WTC11 (cell line): ENCODE measurements around the gene REG4.

Experiments used
- ATF1 ChIP-seq: sonication (generic); formaldehyde crosslinking; IDR thresholded peaks from 2 replicates; pipeline ENCODE4 v1.8.1; 2023; ENCODE audit warnings: mild to moderate bottlenecking, moderate library complexity, missing genetic modification reagents
- CTCF ChIP-seq: fragments of 200-600 bp; IDR thresholded peaks from 2 replicates; pipeline ENCODE4 v1.8.0; 2022; ENCODE audit warnings: antibody characterized with exemption
- E2F4 ChIP-seq: sonication (generic); formaldehyde crosslinking; IDR thresholded peaks from 2 replicates; pipeline ENCODE4 v1.8.1; 2022; ENCODE audit warnings: low read depth, mild to moderate bottlenecking, moderate library complexity, missing genetic modification reagents, borderline replicate concordance
- GRHL2 ChIP-seq: fragments of 250-450 bp; sonication (Bioruptor Pico); IDR thresholded peaks from 2 replicates; pipeline ENCODE4 v1.8.0; 2022; ENCODE audit warnings: mild to moderate bottlenecking, moderate library complexity; ENCODE audit not compliant: insufficient replicate concordance, severe bottlenecking
- NR1H2 ChIP-seq: sonication (generic); formaldehyde crosslinking; IDR thresholded peaks from 2 replicates; pipeline ENCODE4 v1.9.0; 2021; ENCODE audit warnings: mild to moderate bottlenecking, moderate library complexity, missing genetic modification reagents
- NR3C1 ChIP-seq: sonication (generic); formaldehyde crosslinking; conservative IDR thresholded peaks from 2 replicates; pipeline ENCODE4 v1.8.1; 2023; ENCODE audit warnings: low read depth, mild to moderate bottlenecking, missing genetic modification reagents
- SP1 ChIP-seq: sonication (generic); formaldehyde crosslinking; conservative IDR thresholded peaks from 2 replicates; pipeline ENCODE4 v1.8.1; 2022; ENCODE audit warnings: missing genetic modification reagents
- TEAD4 ChIP-seq: sonication (generic); formaldehyde crosslinking; IDR thresholded peaks from 2 replicates; pipeline ENCODE4 v1.8.0; 2022; ENCODE audit warnings: mild to moderate bottlenecking, missing genetic modification reagents
- TF ChIP-seq, protein P1 (sequence below): sonication (generic); formaldehyde crosslinking; IDR thresholded peaks from 2 replicates; pipeline ENCODE4 v1.8.0; 2022; ENCODE audit warnings: missing genetic modification reagents
- TF ChIP-seq, protein P2 (sequence below): sonication (generic); formaldehyde crosslinking; IDR thresholded peaks from 2 replicates; pipeline ENCODE4 v1.8.1; 2022; ENCODE audit warnings: mild to moderate bottlenecking, moderate library complexity, missing genetic modification reagents

DNA sequence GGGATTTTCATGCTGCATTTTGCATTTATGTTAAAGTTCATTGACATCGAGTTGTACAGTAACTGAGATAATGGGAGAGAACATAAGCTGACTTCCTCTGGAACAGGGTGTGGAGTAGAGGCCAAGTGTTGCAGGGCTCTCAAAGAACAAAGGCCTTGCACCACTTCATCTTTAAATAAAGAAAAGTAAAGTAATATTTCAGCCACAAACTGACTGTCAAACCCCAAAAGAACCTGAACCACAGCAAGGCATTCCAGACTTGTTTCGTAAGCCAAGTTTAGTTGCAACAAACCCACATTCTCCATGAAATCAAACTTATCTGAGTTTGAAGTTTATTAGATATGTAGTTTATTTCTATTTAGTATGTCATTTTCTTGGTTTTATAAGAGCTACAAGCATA is 23.5 kb downstream of the REG4 start:
- TF ChIP-seq ATF1 (CRISPR knock-in tag) (no peak), E2F4 (CRISPR knock-in tag) (no peak), CTCF (no peak), TEAD4 (CRISPR knock-in tag) (no peak), NR3C1 (CRISPR knock-in tag) (no peak), NR1H2 (no peak), GRHL2 (CRISPR knock-in tag) (no peak), SP1 (no peak)
- TF ChIP-seq, protein P1, sequence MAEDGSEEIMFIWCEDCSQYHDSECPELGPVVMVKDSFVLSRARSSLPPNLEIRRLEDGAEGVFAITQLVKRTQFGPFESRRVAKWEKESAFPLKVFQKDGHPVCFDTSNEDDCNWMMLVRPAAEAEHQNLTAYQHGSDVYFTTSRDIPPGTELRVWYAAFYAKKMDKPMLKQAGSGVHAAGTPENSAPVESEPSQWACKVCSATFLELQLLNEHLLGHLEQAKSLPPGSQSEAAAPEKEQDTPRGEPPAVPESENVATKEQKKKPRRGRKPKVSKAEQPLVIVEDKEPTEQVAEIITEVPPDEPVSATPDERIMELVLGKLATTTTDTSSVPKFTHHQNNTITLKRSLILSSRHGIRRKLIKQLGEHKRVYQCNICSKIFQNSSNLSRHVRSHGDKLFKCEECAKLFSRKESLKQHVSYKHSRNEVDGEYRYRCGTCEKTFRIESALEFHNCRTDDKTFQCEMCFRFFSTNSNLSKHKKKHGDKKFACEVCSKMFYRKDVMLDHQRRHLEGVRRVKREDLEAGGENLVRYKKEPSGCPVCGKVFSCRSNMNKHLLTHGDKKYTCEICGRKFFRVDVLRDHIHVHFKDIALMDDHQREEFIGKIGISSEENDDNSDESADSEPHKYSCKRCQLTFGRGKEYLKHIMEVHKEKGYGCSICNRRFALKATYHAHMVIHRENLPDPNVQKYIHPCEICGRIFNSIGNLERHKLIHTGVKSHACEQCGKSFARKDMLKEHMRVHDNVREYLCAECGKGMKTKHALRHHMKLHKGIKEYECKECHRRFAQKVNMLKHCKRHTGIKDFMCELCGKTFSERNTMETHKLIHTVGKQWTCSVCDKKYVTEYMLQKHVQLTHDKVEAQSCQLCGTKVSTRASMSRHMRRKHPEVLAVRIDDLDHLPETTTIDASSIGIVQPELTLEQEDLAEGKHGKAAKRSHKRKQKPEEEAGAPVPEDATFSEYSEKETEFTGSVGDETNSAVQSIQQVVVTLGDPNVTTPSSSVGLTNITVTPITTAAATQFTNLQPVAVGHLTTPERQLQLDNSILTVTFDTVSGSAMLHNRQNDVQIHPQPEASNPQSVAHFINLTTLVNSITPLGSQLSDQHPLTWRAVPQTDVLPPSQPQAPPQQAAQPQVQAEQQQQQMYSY (CRISPR knock-in tag), result no peak
- TF ChIP-seq, protein P2, sequence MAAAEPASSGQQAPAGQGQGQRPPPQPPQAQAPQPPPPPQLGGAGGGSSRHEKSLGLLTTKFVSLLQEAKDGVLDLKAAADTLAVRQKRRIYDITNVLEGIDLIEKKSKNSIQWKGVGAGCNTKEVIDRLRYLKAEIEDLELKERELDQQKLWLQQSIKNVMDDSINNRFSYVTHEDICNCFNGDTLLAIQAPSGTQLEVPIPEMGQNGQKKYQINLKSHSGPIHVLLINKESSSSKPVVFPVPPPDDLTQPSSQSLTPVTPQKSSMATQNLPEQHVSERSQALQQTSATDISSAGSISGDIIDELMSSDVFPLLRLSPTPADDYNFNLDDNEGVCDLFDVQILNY (CRISPR knock-in tag), result no peak
